KG1 (cell line): ENCODE data around the gene TFE3.

Experiments
- DNase-seq: peaks from one replicate; lab custom pipeline; 2025; lab: John Stamatoyannopoulos, UW

The TFE3 gene, protein sequence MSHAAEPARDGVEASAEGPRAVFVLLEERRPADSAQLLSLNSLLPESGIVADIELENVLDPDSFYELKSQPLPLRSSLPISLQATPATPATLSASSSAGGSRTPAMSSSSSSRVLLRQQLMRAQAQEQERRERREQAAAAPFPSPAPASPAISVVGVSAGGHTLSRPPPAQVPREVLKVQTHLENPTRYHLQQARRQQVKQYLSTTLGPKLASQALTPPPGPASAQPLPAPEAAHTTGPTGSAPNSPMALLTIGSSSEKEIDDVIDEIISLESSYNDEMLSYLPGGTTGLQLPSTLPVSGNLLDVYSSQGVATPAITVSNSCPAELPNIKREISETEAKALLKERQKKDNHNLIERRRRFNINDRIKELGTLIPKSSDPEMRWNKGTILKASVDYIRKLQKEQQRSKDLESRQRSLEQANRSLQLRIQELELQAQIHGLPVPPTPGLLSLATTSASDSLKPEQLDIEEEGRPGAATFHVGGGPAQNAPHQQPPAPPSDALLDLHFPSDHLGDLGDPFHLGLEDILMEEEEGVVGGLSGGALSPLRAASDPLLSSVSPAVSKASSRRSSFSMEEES

DNA sequence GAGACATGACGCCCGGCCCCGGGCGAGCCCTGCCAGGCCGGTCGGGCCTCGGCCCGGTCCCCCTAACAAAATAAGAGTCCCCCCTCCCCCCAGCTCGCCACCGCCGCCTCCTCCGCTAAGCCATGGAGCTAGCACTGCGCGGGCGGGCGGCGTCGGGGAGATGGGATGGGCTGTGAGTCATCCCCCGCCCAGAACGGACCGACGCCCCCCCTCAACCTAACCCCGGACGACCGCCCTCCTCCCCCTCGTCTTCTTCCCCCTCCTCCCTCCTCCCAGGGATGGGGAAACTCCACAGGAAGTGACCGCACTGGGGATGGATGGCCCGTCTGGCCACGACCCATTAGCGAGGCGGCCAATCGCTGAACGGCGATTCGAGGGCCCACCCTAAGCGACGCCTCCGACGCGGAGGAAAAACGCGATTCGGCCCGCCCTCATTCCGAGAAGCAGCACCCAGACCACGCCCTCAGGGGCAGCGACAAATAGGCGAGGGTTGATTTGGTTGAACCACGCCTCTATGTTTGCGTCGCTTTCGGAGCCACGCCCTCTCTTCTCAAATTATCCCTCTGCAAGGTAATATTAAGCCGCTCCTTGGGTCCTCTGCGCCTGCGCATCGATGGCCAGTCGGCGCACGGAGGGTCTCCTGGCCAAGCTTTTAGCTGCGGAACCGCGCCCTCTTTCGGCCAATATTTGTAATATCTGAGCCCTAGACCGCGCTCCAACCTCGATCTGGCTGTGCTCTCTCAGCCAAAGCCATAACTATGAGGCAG lies at the start of gene TFE3:
TFE3 (minus strand) TSS at position 138 of the 767 bp plus-strand sequence; CDS start at position 7, 131 bp downstream.
- peak; percentile 75 for DNase-seq

DNA sequence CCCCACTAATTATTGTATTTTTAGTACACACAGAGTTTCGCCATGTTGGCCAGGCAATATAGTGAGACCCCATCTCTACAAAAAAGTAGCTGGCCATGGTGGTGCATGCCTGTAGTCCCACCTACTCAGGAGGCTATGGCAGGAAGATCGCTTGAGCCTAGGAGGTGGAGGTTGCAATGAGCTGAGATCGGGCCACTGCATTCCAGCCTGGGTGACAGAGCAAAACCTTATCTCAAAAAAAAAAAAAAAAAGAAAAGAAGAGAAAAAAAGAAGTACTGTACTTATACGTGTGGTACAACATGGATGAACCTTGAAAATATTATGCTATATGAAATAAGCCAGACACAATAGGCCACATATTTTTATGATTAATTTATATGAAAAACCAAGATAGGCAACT lies 46.4 kb upstream of the TFE3 start:
- no peak for DNase-seq

DNA sequence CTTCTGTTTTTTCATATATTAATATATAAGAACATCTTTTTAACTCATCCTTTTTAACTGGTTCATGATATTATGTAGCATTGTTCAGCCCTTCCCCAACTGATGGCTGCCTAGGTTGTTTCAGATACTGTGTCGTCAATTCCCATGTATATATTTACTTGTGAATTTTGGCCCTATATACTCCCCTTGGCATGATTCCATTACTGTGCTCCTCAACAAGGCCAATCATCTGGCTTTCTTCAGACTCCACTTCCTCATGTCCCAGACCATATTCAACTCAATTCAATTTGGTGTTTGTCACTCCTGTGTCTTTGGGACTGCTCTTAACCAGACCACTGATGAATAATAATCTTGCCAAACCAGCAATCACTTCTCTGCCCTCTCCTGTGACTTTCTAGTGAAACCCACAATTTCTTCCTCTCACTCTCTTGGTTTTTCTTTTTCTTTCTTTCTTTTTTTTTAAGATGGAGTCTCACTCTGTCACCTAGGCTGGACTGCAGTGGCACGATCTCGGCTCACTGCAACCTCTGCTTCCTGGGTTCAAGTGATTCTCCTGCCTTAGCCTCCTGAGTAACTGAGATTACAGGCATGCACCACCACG lies 39.2 kb upstream of the TFE3 start:
- DNase-seq = no peak

DNA sequence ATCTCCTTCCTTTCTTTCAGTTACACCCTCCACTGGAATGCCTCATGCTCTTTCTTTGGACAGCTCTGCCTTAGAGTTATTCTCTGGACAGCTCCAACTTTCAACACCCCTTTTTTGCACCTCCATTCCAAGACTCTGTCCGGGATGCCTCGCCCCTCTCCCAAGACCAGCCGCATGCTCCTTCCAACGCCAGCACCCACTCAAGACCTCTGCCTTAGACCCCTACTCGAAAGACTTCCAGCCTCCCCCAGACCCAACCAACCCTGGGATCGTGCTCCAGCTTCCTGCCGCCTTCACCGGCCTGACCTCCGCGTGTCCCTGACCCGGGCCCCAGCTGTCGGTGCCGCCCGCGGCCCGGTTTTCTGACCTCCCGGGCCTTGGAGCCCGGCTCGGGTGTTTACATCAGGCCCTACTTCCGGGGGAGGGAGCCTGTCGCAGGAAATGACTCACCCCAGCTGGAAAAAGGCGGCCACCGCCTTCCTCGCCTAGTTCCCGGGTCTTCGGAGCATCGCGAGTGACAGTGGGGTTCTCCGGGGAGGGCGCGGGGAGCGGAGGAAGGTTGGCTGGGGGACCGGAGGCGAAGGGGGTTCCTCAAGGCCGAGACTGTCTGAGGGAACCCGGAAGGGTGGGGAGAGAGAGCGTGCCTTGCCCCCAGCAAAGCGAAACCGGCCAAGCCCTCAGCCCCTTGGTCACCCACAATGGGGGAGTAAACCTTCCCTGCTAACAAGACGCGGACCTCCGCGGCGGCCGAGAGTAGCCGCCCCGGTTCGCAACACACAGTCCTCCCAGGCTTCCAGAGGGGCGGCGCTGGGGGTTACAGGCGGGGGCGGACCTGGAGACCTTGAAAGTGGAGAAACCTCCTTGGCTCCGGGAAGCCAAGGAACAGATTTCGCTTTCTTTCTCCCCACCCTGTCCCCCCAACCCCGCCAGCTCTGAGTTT lies 36.6 kb upstream of the TFE3 start, which contains the start of gene WDR45:
WDR45 (minus strand) TSS at position 399 of the 940 bp plus-strand sequence. CDS start 1,792 bp downstream, outside the sequence.
- DNase-seq = peak; percentile 52

DNA sequence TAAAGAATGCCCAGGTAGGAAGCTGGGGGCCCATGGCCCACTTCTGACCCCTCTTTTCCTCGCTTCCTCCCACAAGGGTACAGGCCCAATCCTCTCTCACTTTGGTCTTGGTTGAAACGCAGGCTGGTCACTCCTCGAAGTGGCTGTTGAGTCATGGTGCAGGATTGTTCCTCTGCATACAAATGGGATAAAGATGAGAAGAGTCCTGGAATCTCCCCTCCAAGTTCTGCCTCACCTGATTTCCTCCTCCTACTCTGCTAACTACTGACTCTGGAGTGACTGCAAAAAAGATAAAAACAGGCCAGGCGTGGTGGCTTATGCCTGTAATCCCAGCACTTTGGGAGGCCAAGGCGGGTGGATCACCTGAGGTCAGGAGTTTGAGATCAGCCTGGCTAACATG lies 34.8 kb upstream of the TFE3 start:
- no peak for DNase-seq

DNA sequence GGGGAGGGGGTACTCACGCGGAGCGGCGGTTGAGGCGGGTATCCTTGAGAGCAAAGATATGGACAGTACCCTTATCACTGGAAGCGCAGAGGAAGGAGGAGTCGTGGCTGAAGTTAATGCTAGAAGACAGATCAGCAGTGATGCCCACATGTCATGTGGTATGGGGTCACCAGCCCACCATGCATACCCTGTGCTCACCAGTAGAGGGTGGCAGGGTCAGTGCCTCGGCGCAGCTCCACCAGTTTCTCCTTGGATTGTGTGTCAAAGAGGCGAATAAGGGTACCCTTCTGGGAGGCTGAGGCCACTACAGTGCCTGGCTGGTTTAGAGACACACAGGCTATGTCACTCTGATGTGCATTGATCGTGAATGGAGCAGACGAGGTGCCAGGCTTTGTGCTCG lies 32.2 kb upstream of the TFE3 start:
- no peak for DNase-seq

DNA sequence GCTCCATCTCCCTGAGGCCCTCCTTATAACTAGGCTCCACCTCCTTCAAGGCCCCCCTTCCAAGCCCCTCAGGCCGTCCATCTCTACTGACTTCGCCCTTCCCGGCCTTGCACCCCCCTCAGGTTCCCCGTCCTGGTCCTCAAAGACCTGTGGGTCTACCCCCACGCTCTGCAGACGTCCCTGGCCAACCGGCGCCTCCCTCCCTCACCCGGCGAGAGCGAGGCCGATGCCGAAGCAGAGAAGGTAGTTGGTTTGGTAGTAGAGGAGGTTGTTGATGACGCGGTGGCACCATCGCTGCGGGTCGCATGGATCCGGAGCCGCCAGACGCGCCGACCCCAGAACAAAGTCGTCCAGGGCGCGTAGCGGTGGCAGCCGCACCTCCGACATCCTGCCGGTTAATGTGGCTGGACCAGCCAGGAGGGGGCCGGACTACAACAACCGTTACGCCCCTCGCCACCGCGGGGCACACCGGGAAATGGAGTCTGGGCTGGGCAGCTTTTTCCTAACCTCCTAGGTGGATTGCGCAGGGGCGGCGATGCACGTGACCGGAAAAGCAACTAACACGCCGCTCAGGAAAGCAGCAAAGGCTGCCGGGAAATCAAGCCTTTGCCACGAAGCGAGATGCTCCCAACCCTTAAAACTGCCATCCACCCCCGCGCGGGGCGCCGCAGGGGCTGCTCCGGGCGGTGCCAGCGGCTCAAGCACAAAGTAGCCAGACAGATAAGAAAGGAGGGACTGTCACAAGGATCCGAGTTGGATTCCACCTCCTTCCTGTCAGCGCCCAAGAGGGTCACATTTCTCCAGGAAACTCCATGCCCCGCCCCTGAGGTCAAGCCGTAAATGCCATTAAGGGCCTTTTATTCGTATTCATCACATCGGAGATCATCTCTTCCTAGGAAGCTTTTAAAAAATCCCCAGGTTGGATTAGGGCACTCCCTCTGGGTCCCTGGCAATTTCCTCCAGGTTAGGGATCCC lies 30.7 kb upstream of the TFE3 start, which contains the start of gene PRAF2:
PRAF2 (minus strand) TSS at position 402 of the 975 bp plus-strand sequence; CDS start at position 387, 15 bp downstream.
- DNase-seq = no peak

DNA sequence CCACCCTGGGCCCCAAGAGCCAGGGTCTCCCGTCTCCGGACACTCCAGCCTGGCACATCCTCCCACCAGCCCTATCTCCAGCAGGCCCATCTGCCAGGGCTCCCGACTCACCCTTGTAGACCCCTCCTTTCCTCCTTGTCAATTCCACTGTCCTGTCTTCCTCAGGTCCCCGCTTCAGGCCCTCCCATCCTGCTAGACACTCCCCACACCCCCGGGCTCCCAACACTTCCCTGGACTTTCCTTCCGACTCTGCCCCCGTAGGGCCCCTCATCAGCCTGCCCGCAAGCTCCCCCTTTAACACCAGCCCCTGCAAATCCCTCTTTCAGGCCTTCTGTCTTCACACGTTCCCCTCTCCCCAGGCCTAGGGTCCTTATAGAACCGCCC lies 29.5 kb upstream of the TFE3 start:
- no peak for DNase-seq

DNA sequence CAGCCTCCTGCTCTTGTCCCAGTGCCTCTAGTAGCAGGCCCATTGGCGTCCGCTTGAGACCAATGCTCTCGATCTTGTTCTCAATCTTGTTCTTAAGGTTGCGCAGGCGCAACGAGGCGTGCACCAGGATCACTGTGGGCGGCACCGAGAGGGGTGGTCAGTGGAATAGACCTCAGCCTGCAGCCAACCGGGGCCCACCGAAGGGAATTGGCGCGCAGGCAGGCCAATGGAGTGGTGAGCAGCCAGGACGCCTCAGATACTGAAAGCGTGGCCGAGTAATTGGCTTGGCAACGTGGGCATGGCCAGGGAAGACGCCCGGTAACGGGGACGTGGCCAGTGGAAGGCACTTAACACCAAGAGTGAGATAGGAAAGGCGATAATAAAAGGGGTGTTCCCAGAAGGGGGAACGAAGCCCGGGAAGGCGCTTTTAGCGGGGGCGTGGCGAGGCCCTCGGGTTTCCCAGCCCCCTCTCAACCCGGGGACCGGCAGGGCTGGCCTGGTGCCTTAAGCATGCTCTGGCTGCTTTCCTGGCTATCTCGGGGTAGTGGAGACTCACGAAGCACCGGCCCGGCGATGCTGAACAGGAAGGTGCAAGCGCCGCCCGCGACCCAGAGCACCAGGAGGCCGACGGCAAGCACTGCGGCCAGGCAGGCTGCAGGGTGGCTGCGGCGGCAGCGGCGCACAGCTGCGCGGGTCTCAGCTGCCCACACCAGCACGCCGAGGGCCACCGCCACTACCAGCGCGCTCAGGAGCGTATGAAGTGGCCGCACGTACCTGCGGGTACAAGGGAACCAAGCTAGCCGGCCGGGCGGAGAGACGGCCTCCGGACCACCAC lies 28.9 kb upstream of the TFE3 start:
- DNase-seq = no peak

DNA sequence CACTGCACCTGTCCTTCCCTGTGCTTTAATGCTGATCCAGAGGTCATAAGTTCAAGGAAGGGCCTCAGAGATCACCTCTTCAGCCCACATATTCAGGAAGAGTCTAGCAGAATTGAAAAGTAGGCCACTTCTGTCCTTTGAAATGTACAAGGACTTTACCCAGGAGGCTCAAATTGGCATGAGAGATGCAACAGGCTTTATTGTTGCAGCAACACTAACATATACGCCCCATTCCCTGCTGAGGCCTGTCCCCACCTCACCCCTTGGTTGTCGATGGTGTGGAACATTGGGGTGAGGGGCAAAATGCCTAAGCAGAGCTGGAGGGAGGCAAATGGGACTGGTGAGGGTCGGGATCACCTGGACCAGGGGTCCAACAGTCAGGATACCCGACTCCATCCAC lies 27.8 kb upstream of the TFE3 start:
- no peak for DNase-seq

DNA sequence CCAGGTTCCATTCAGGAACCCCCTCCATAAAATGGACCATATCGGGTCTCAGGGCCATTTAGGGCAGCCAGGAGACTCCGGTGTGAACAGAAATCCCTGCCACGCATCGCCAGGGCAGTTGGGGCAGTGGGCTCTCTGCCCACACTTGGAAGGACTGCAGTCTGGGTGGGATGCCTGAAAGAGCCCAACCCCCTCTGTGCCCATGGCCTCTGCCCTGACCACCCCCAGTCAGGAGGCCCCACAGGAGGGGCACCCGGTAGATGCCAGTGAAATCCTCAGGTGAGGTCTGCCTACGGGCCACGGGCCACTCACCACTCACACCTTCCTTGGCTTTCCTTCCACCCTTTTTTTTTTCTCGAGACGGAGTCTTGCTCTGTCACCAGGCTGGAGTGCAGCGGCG lies 25.9 kb upstream of the TFE3 start:
- DNase-seq = no peak

DNA sequence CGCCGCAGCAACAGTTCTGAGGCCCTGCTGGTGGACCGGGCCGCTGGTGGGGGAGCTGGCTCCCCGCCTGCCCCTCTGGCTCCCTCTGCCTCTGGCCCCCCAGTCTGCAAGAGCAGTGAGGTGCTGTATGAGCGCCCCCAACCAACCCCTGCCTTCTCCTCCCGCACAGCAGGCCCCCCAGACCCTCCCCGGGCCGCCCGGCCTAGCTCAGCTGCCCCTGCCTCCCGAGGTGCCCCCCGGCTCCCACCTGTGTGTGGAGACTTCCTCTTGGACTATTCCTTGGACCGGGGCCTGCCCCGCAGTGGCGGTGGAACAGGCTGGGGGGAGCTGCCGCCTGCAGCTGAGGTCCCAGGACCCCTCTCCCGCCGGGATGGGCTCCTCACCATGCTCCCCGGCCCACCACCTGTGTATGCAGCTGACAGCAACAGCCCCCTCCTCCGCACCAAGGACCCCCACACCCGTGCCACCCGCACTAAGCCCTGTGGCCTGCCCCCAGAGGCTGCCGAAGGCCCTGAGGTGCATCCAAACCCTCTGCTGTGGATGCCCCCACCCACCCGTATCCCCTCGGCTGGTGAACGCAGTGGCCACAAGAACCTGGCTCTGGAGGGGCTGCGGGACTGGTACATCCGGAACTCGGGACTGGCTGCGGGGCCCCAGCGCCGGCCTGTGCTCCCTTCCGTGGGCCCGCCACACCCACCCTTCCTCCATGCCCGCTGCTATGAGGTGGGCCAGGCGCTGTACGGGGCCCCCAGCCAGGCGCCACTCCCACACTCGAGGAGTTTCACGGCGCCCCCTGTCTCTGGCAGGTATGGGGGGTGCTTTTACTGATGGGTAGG lies 24.3 kb upstream of the TFE3 start:
- no peak for DNase-seq

DNA sequence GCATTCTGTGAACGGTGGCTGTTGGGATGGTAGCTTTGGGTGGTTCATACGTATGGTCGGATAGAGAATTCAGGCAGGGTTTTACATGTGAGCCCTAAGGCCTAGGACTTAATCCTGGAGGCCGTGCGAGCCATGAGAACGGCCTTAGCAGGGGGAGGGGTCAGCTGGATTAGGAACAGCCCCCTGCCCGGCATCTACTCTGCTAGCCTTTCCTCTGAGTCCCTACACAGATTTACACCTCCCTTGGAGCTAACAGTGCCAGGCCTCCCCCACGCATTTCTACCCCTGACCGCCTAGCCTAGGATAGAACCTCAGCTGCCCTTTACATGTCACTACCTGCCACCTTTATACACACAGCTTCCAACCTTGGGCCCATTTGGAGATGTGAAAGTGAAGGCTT lies 23.5 kb upstream of the TFE3 start:
- DNase-seq = no peak

DNA sequence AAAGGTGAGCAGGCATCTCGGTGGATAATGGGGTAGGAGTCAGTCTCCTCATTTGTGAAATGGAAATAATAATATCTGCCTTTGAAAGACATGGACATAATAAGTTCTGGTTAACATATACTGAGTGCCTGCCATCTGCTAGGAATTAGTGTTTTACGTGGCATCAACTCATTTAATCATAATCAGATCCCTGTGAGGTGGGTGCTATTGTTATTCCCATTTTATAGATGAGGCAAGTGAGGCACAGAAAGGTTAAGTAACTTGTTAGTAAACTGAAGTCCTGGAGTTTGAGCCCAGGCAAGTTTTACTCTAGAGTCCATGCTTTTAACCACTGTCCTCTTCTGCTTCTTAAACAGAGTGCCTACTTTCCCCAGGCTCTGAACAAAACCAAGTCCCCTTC lies 23.1 kb upstream of the TFE3 start:
- DNase-seq = no peak

DNA sequence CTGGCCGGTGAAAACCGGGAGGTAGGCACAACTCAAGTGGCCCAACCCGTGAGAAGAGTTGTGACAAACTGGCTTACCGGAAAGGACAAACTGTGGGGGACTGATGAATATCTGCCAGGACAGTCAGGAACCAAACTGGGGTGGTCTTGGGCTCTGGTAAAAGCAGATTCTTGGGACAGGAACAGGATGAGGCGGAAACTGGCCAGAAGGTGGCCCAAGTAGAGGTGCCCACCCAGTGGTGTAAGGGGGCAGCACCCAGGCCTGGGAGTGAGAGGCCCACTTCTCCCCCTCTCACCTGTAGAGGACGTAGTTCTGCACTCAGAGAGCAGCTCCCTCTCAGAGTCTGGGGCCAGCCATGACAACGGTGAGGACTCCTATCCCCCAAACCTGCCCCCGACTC lies 21.6 kb upstream of the TFE3 start:
- no peak for DNase-seq

DNA sequence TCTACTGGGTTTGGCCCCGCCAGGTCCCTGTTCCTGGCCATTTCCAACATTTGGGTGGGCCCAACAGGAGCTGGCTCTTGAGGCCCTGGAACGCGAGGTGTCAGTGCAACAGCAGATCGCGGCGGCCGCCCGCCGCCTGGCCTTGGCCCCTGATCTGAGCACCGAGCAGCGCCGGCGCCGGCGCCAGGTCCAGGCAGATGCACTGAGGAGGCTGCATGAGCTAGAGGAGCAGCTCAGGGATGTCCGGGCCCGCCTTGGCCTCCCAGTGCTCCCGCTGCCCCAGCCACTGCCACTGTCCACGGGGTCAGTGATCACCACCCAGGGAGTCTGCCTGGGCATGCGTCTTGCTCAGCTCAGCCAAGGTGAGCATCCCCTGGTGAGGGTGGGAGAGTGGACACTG lies 21.1 kb upstream of the TFE3 start:
- no peak for DNase-seq

DNA sequence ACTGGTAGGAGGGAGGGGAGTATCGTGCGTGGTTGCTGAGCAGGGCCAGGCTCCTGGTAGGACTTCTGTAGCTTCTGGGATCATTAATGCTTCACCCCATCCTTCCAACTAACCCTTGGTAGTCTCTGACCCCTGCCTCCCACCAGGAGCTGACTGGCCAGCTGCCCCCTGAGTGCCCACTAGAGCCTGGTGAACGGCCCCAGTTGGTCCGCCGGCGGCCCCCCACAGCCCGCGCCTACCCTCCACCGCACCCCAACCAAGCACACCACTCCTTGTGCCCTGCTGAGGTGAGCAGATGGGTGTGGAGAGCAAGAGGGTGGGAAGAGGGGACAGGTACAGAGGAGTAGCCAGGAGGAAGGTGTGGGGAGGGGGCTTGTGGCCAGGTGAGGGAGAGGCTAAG lies 20.6 kb upstream of the TFE3 start:
- no peak for DNase-seq

DNA sequence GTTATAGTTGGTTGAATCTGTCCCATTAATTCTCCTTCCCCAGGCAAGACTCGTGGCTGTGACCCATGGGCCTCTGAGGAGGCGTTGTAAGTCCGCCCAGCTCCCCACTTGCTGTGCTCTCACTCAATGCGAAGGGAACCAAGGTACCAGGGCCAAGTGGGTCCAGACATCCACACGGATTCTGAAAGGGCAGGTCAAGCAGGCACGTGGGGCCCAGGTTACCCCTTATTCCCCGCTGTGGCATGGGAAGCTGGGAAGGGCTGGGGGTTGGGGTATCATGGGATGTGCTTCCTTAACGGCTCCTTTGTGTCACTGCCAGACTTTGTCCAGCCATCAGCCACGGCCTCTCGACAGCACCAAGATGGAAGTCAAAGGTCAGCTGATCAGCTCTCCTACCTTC lies 18.8 kb upstream of the TFE3 start:
- no peak for DNase-seq
